ENCODE results near the gene SPTLC2.

Gene SPTLC2

GRCh38 chr14:77478029-77478428 lies 138.4 kb downstream of the SPTLC2 start:
- no peak overlapping the region for H3K4me3 ChIP-seq (replicated peaks; ENCODE audit: insufficient read depth, low read length)
- no peaks in the 10 kb centered on the region for H3K27me3 ChIP-seq (ENCODE audit: insufficient read depth, poor library complexity, severe bottlenecking)
- no peak for DNase-seq (ENCODE audit: low read depth in 1 of 2, low spot score in 1 of 2)
- no peak overlapping the region for H3K27ac ChIP-seq (replicated peaks)
- TF ChIP-seq CTCF (IDR thresholded peaks at IDR 0.05; ENCODE audit: insufficient read depth, low read length) = no peak
- TF ChIP-seq POLR2AphosphoS5 (IDR thresholded peaks at IDR 0.05; ENCODE audit: low read depth) = no peak
- TF ChIP-seq REST (IDR thresholded peaks at IDR 0.05; ENCODE audit: insufficient replicate concordance, low read depth) = no peak
- TF ChIP-seq GABPA (IDR thresholded peaks at IDR 0.05; ENCODE audit: low read depth) = no peak
- TF ChIP-seq SPI1 (IDR thresholded peaks at IDR 0.05; ENCODE audit: borderline replicate concordance, low read depth) = no peak

GRCh38 chr14:77475432-77476115 lies 140.9 kb downstream of the SPTLC2 start:
- Histone ChIP-seq H3K27ac (replicated peaks) (no peak overlapping the region), H3K4me3 (replicated peaks; ENCODE audit: insufficient read depth, low read length) (no peak overlapping the region), H3K27me3 (ENCODE audit: insufficient read depth, poor library complexity, severe bottlenecking) (no peaks in the 10 kb centered on the region)
- TF ChIP-seq SPI1 (IDR thresholded peaks at IDR 0.05; ENCODE audit: borderline replicate concordance, low read depth) (no peak), CTCF (IDR thresholded peaks at IDR 0.05; ENCODE audit: insufficient read depth, low read length) (no peak), POLR2AphosphoS5 (IDR thresholded peaks at IDR 0.05; ENCODE audit: low read depth) (no peak), REST (IDR thresholded peaks at IDR 0.05; ENCODE audit: insufficient replicate concordance, low read depth) (no peak), GABPA (IDR thresholded peaks at IDR 0.05; ENCODE audit: low read depth) (no peak)
- DNase-seq (ENCODE audit: low read depth in 1 of 2, low spot score in 1 of 2) = no peak

- no peak overlapping the region for H3K27ac ChIP-seq (replicated peaks)
- H3K27me3 ChIP-seq (ENCODE audit: insufficient read depth, poor library complexity, severe bottlenecking) = no peaks in the 10 kb centered on the region
- TF ChIP-seq GABPA (IDR thresholded peaks at IDR 0.05; ENCODE audit: low read depth) (no peak), POLR2AphosphoS5 (IDR thresholded peaks at IDR 0.05; ENCODE audit: low read depth) (no peak), CTCF (IDR thresholded peaks at IDR 0.05; ENCODE audit: insufficient read depth, low read length) (no peak)
- no peak overlapping the region for H3K4me3 ChIP-seq (replicated peaks; ENCODE audit: insufficient read depth, low read length)
- no peak for DNase-seq (ENCODE audit: low read depth in 1 of 2, low spot score in 1 of 2)
Observed at GRCh38 chr14:77474479-77475177, 141.8 kb downstream of the SPTLC2 start.

All from HL-60 (cell line).